H9 (cell line): Measurements from ENCODE around the gene NUDCD2. TPM values are rescaled to one million over a fixed set of nuclear protein-coding genes. Genes with fewer than 3 reads are reported as not detected.

Experiments used
- DNase-seq: peaks from one replicate; pipeline ENCODE4 v3.0.0-alpha.2; 2017
- H2AFZ ChIP-seq: one replicate; pipeline ENCODE4 v1.6.1; 2013; ENCODE audit warnings: mild to moderate bottlenecking, low read length, control low read depth, moderate library complexity
- H2AK5ac ChIP-seq: 2 replicates; pipeline ENCODE4 v1.6.1; 2013; ENCODE audit warnings: low read length, control low read depth, mixed read lengths; ENCODE audit not compliant: insufficient read length
- H2BK120ac ChIP-seq: one replicate; pipeline ENCODE4 v1.6.1; 2013; ENCODE audit warnings: low read depth, mild to moderate bottlenecking, low read length, control low read depth, inconsistent platforms; ENCODE audit not compliant: poor library complexity, severe bottlenecking
- H2BK12ac ChIP-seq: 2 replicates; pipeline ENCODE4 v1.6.1; 2013; ENCODE audit warnings: low read length, control low read depth, mixed read lengths, low read depth; ENCODE audit not compliant: insufficient read length
- H2BK15ac ChIP-seq: 2 replicates; pipeline ENCODE4 v1.6.1; 2013; ENCODE audit warnings: low read depth, low read length, control low read depth
- H2BK20ac ChIP-seq: one replicate; pipeline ENCODE4 v1.6.1; 2013; ENCODE audit warnings: low read depth, mild to moderate bottlenecking, low read length, control low read depth, inconsistent platforms; ENCODE audit not compliant: poor library complexity, severe bottlenecking
- H2BK5ac ChIP-seq: 2 replicates; pipeline ENCODE4 v1.6.1; 2013; ENCODE audit warnings: low read length, control low read depth, mixed read lengths; ENCODE audit not compliant: insufficient read length
- H3K14ac ChIP-seq: 2 replicates; pipeline ENCODE4 v1.6.1; 2013; ENCODE audit warnings: low read length, control low read depth; ENCODE audit not compliant: insufficient read depth
- H3K18ac ChIP-seq: 2 replicates; pipeline ENCODE4 v1.6.1; 2013; ENCODE audit warnings: low read depth, mild to moderate bottlenecking, mixed read lengths, low read length, control low read depth; ENCODE audit not compliant: insufficient read length
- H3K23ac ChIP-seq: 2 replicates; pipeline ENCODE4 v1.6.1; 2013; ENCODE audit warnings: low read length, control low read depth, mixed read lengths, low read depth; ENCODE audit not compliant: insufficient read length
- H3K23me2 ChIP-seq: 2 replicates; pipeline ENCODE4 v1.6.1; 2013; ENCODE audit warnings: low read depth, mild to moderate bottlenecking, mixed read lengths, low read length, control low read depth; ENCODE audit not compliant: insufficient read length, poor library complexity, severe bottlenecking
- H3K27ac ChIP-seq: 2 replicates; pipeline ENCODE4 v1.5.1; 2013; ENCODE audit warnings: low read length, control low read depth, mixed read lengths, low read depth; ENCODE audit not compliant: insufficient read length
- H3K27me3 ChIP-seq: 2 replicates; pipeline ENCODE4 v1.6.1; 2013; ENCODE audit warnings: low read length, control low read depth, inconsistent platforms; ENCODE audit not compliant: insufficient read depth
- H3K4ac ChIP-seq: 2 replicates; pipeline ENCODE4 v1.6.1; 2013; ENCODE audit warnings: low read depth, mild to moderate bottlenecking, control low read depth, inconsistent platforms, low read length, moderate library complexity
- H3K4me1 ChIP-seq: 2 replicates; pipeline ENCODE4 v1.6.1; 2013; ENCODE audit warnings: low read length, control low read depth, inconsistent platforms; ENCODE audit not compliant: insufficient read depth
- H3K4me2 ChIP-seq: 2 replicates; pipeline ENCODE4 v1.6.1; 2013; ENCODE audit warnings: low read length, control low read depth, mixed read lengths; ENCODE audit not compliant: insufficient read length, insufficient read depth
- H3K56ac ChIP-seq: 2 replicates; pipeline ENCODE4 v1.6.1; 2013; ENCODE audit warnings: low read depth, mild to moderate bottlenecking, mixed read lengths, low read length, control low read depth; ENCODE audit not compliant: insufficient read length
- H3K79me1 ChIP-seq: 2 replicates; pipeline ENCODE4 v1.6.1; 2013; ENCODE audit warnings: low read depth, mild to moderate bottlenecking, moderate library complexity, low read length, control low read depth, inconsistent platforms; ENCODE audit not compliant: insufficient read depth, poor library complexity, severe bottlenecking
- H3K79me2 ChIP-seq: 2 replicates; pipeline ENCODE4 v1.6.1; 2013; ENCODE audit warnings: low read length, control low read depth, inconsistent platforms; ENCODE audit not compliant: insufficient read depth
- H3K9ac ChIP-seq: 2 replicates; pipeline ENCODE4 v1.6.1; 2013; ENCODE audit warnings: low read length, control low read depth, mixed read lengths; ENCODE audit not compliant: insufficient read length; ENCODE audit errors: extremely low read depth
- H3K9me3 ChIP-seq: one replicate; pipeline ENCODE4 v1.6.1; 2013; ENCODE audit warnings: low read depth, low read length, inconsistent platforms; ENCODE audit not compliant: control insufficient read depth
- H3T11ph ChIP-seq: one replicate; pipeline ENCODE4 v1.6.1; 2013; ENCODE audit warnings: mild to moderate bottlenecking, low read length, control low read depth, inconsistent platforms
- H4K20me1 ChIP-seq: one replicate; pipeline ENCODE4 v1.6.1; 2013; ENCODE audit not compliant: control insufficient read depth, insufficient read length, insufficient read depth
- H4K5ac ChIP-seq: 2 replicates; pipeline ENCODE4 v1.6.1; 2013; ENCODE audit warnings: low read depth, mild to moderate bottlenecking, mixed read lengths, low read length, control low read depth; ENCODE audit not compliant: insufficient read length
- H4K8ac ChIP-seq: replicated peaks from 2 replicates; pipeline ENCODE4 v1.6.1; 2013; ENCODE audit warnings: low read length, control low read depth, mixed read lengths, low read depth; ENCODE audit not compliant: insufficient read length
- H4K91ac ChIP-seq: 2 replicates; pipeline ENCODE4 v1.6.1; 2013; ENCODE audit warnings: low read depth, mild to moderate bottlenecking, moderate library complexity, mixed read lengths, low read length, control low read depth; ENCODE audit not compliant: insufficient read length
- H3K27ac Mint-ChIP-seq, 3 experiments: 2 replicates in 2 of 3; 3 replicates in 1 of 3; pipeline ENCODE4 v1.8.0; 2020 to 2021; ENCODE audit warnings: mixed read lengths in 3 of 3, mild to moderate bottlenecking in 1 of 3, moderate library complexity in 1 of 3
- H3K27me3 Mint-ChIP-seq: 2 replicates; pipeline ENCODE4 v1.8.0; 2021; ENCODE audit warnings: low read depth, mild to moderate bottlenecking, moderate library complexity, mixed read lengths
- H3K36me3 Mint-ChIP-seq, 3 experiments: 2 replicates in 2 of 3; 3 replicates in 1 of 3; pipeline ENCODE4 v1.8.0; 2020 to 2021; ENCODE audit warnings: low read depth in 3 of 3, mixed read lengths in 3 of 3; ENCODE audit not compliant: insufficient read depth in 1 of 3
- H3K4me1 Mint-ChIP-seq, 2 experiments: 2 replicates each; pipeline ENCODE4 v1.8.0; 2020; ENCODE audit warnings: mixed read lengths in 2 of 2
- H3K4me3 Mint-ChIP-seq, 2 experiments: 2 replicates in 1 of 2; 3 replicates in 1 of 2; pipeline ENCODE4 v1.8.0; 2020 to 2021; ENCODE audit warnings: mild to moderate bottlenecking in 2 of 2, mixed read lengths in 2 of 2, moderate library complexity in 1 of 2
- H3K9me3 Mint-ChIP-seq, 2 experiments: 2 replicates in 1 of 2; 3 replicates in 1 of 2; pipeline ENCODE4 v1.8.0; 2020; ENCODE audit warnings: mild to moderate bottlenecking in 2 of 2, mixed read lengths in 2 of 2, moderate library complexity in 1 of 2
- CTCF ChIP-seq: fragments of 200-600 bp; sonication (generic); conservative IDR thresholded peaks from 3 replicates; pipeline ENCODE4 v1.8.0; 2021; ENCODE audit warnings: antibody characterized with exemption, mild to moderate bottlenecking
- WGBS: extraction: QIAGEN DNeasy Blood & Tissue Kit; methylation state at CpG from one replicate; pipeline ENCODE4 v1.1.7; 2013; ENCODE audit warnings: missing lambda C conversion rate, low lambda C conversion rate, mixed read lengths; ENCODE audit not compliant: insufficient read length; ENCODE audit errors: extremely low coverage; 5-methylcytosine and 5-hydroxymethylcytosine counted together
- total RNA-seq: library from RNA; stranded (reverse); gene quantifications from 2 replicates; pipeline ENCODE4 v1.2.1, GENCODE V29; 2021

Gene NUDCD2
- total RNA-seq, 1 experiment from 2014 or later: 42.2 TPM

GRCh38 chr5:163504079-163504931, 44.4 kb upstream of the NUDCD2 start:
- H3K79me2 ChIP-seq: peaks cover 35% of the 10 kb centered on the region
- peak overlapping the region; percentile 98 for H3K27ac ChIP-seq
- no peak for TF ChIP-seq CTCF
- peak overlapping the region; percentile 85 for H2BK120ac ChIP-seq
- no peak overlapping the region for H4K8ac ChIP-seq
- no peaks in the 10 kb centered on the region for H3K79me1 ChIP-seq
- H3K18ac ChIP-seq: peak overlapping the region; percentile 91
- Mint-ChIP-seq H3K27me3 (no peaks in the 10 kb centered on the region), H3K4me3 (peak overlapping the region; percentile 79 to 93), H3K4me1 (peaks cover 37 to 40% of the 10 kb centered on the region in 2 experiments), H3K9me3 (no peaks in the 10 kb centered on the region; a peak in 1 of 5 replicates), H3K36me3 (peaks cover 4 to 21% (median 5%) of the 10 kb centered on the region in 3 experiments; a peak in 5 of 7 replicates), H3K27ac (peak overlapping the region; percentile 94 to 99 (median 99))
- H2BK20ac ChIP-seq: no peak overlapping the region
- no peaks in the 10 kb centered on the region for H3K27me3 ChIP-seq
- H3K4ac ChIP-seq: peak overlapping the region; percentile 1; the same call in 1 of the 2 replicates
- H3T11ph ChIP-seq: peak overlapping the region; percentile 12
- peak overlapping the region; percentile 85; the same call in 1 of the 2 replicates for H3K14ac ChIP-seq
- H3K23me2 ChIP-seq: peaks cover 12% of the 10 kb centered on the region
- H3K4me1 ChIP-seq: peaks cover 1% of the 10 kb centered on the region; the same call in 1 of the 2 replicates
- no peak overlapping the region for H2BK12ac ChIP-seq
- H2AFZ ChIP-seq: no peak overlapping the region
- peak overlapping the region; percentile 79 for H3K4me2 ChIP-seq
- no peak overlapping the region for H2AK5ac ChIP-seq
- no peaks in the 10 kb centered on the region for H4K20me1 ChIP-seq
- peak overlapping the region; percentile 46 for H4K5ac ChIP-seq
- DNase-seq: no peak
- H3K9me3 ChIP-seq: no peaks in the 10 kb centered on the region
- no CpG with 5 or more reads among the region's 27 CpGs for WGBS
- H3K9ac ChIP-seq: peak overlapping the region; percentile 90
- peak overlapping the region; percentile 79 for H2BK5ac ChIP-seq
- peak overlapping the region; percentile 44 for H3K23ac ChIP-seq
- H3K56ac ChIP-seq: peak overlapping the region; percentile 79
- no peak overlapping the region for H4K91ac ChIP-seq
- H2BK15ac ChIP-seq: no peak overlapping the region
